CD14-positive monocyte (primary cell): ENCODE measurements around the gene NDUFAF2. TPM values are rescaled to one million over a fixed set of nuclear protein-coding genes. Genes with fewer than 3 reads are reported as not detected.

Source experiments
- DNase-seq, 3 donors: peaks; one replicate each; pipeline ENCODE4 v3.0.0-alpha.2; 2011 to 2022
- H2AFZ ChIP-seq: 2 replicates; pipeline ENCODE4 v1.6.0; 2012; ENCODE audit warnings: mild to moderate bottlenecking, low read depth, low read length, inconsistent platforms; ENCODE audit not compliant: insufficient read depth, poor library complexity, severe bottlenecking
- H3K27ac ChIP-seq, 2 donors: 1 replicate in 1 of 2; 2 replicates in 1 of 2; pipeline ENCODE4 v1.5.1; 2012 to 2013; ENCODE audit warnings: low read length in 2 of 2, control low read depth in 1 of 2, inconsistent platforms in 1 of 2, low read depth in 1 of 2, mild to moderate bottlenecking in 1 of 2
- H3K27me3 ChIP-seq, 2 donors: one replicate each; pipeline versions ENCODE4 v1.6.0 to v1.6.1; 2011 to 2013; ENCODE audit warnings: low read length in 2 of 2; ENCODE audit not compliant: control insufficient read depth in 2 of 2, insufficient read depth in 2 of 2
- H3K36me3 ChIP-seq, 2 donors: replicated peaks in 1 of 2; 1 replicate in 1 of 2; 2 replicates in 1 of 2; pipeline versions ENCODE4 v1.5.1 to v1.6.1; 2012 to 2013; ENCODE audit warnings: low read length in 2 of 2, control low read depth in 1 of 2, inconsistent platforms in 1 of 2, mild to moderate bottlenecking in 1 of 2; ENCODE audit not compliant: insufficient read depth in 2 of 2, control insufficient read depth in 1 of 2
- H3K4me1 ChIP-seq, 2 donors: 1 replicate in 1 of 2; 2 replicates in 1 of 2; pipeline versions ENCODE4 v1.5.1 to v1.6.1; 2012 to 2013; ENCODE audit warnings: low read length in 2 of 2, control low read depth in 1 of 2, inconsistent platforms in 1 of 2, mild to moderate bottlenecking in 1 of 2, moderate library complexity in 1 of 2; ENCODE audit not compliant: insufficient read depth in 2 of 2, control insufficient read depth in 1 of 2
- H3K4me2 ChIP-seq: replicated peaks from 2 replicates; pipeline ENCODE3; 2012; ENCODE audit warnings: low read length, moderate library complexity, mild to moderate bottlenecking; ENCODE audit not compliant: poor library complexity, severe bottlenecking; ENCODE audit errors: extremely low read depth
- H3K4me3 ChIP-seq, 3 experiments: fragments of 200-600 bp in 1 of 3; sonication (generic) in 1 of 3; replicated peaks in 1 of 3; 1 replicate in 2 of 3; 2 replicates in 1 of 3; pipeline ENCODE4 v1.5.1; 2011 to 2013; ENCODE audit warnings: low read length in 3 of 3, mild to moderate bottlenecking in 3 of 3, control low read depth in 2 of 3, low read depth in 2 of 3, inconsistent platforms in 1 of 3, moderate library complexity in 1 of 3
- H3K79me2 ChIP-seq: 2 replicates; pipeline ENCODE4 v1.6.0; 2012; ENCODE audit warnings: mild to moderate bottlenecking, control low read depth, inconsistent platforms, low read length, moderate library complexity; ENCODE audit not compliant: insufficient read depth
- H3K9ac ChIP-seq: 2 replicates; pipeline ENCODE4 v1.6.0; 2017; ENCODE audit warnings: low read length, mild to moderate bottlenecking; ENCODE audit not compliant: insufficient read depth, poor library complexity, severe bottlenecking
- H3K9me3 ChIP-seq, 2 donors: replicated peaks in 1 of 2; 1 replicate in 1 of 2; 2 replicates in 1 of 2; pipeline versions ENCODE4 v1.5.1 to v1.6.1; 2012 to 2013; ENCODE audit warnings: low read length in 2 of 2, control low read depth in 1 of 2; ENCODE audit not compliant: control insufficient read depth in 1 of 2, insufficient read depth in 1 of 2
- H4K20me1 ChIP-seq: 2 replicates; pipeline ENCODE4 v1.6.0; 2012; ENCODE audit warnings: mild to moderate bottlenecking, low read length, control low read depth, moderate library complexity; ENCODE audit not compliant: insufficient read depth
- H3K27ac Mint-ChIP-seq, 7 donors: one replicate each; pipeline ENCODE4 v1.8.0; 2020; ENCODE audit warnings: mild to moderate bottlenecking in 7 of 7, mixed read lengths in 7 of 7, moderate library complexity in 6 of 7, inconsistent platforms in 2 of 7
- H3K27me3 Mint-ChIP-seq, 3 donors: one replicate each; pipeline ENCODE4 v1.8.0; 2021 to 2022; ENCODE audit warnings: low read depth in 3 of 3, mild to moderate bottlenecking in 3 of 3, mixed read lengths in 3 of 3, moderate library complexity in 3 of 3, inconsistent platforms in 1 of 3
- H3K36me3 Mint-ChIP-seq, 2 donors: one replicate each; pipeline ENCODE4 v1.8.0; 2020; ENCODE audit warnings: mixed read lengths in 2 of 2, inconsistent platforms in 1 of 2, mild to moderate bottlenecking in 1 of 2
- H3K4me1 Mint-ChIP-seq: one replicate; pipeline ENCODE4 v1.8.0; 2020; ENCODE audit warnings: mild to moderate bottlenecking, mixed read lengths
- H3K4me3 Mint-ChIP-seq, 2 donors: one replicate each; pipeline ENCODE4 v1.8.0; 2020; ENCODE audit warnings: mild to moderate bottlenecking in 2 of 2, mixed read lengths in 2 of 2, moderate library complexity in 1 of 2
- H3K9me3 Mint-ChIP-seq, 7 donors: one replicate each; pipeline ENCODE4 v1.8.0; 2020 to 2022; ENCODE audit warnings: mixed read lengths in 7 of 7, mild to moderate bottlenecking in 6 of 7, moderate library complexity in 6 of 7, inconsistent platforms in 2 of 7
- CTCF ChIP-seq: fragments of 200-600 bp; IDR thresholded peaks from one replicate; pipeline ENCODE4 v1.8.0; 2022; ENCODE audit warnings: antibody characterized with exemption, mild to moderate bottlenecking
- whole genome bisulfite sequencing: methylation state at CpG from one replicate; pipeline ENCODE4 v1.1.5; 2013; ENCODE audit warnings: missing lambda C conversion rate; ENCODE audit not compliant: insufficient coverage; 5-methylcytosine and 5-hydroxymethylcytosine counted together
- intact Hi-C, 2 donors: fragments of 100-400 bp; cut with micrococcal nuclease; formaldehyde crosslinking; loops; one replicate each; pipeline versions ENCODE4 v1.15.0 to v1.15.1; 2023
- polyA plus RNA-seq, 3 donors: library from polyadenylated mRNA; depleted of rRNA in 1 of 3; unstranded in 2 of 3; stranded (reverse) in 1 of 3; fragments of 300-500 nt in 2 of 3; fragments of >200 nt in 1 of 3; fragmentation: Illumina TruSeq in 2 of 3; gene quantifications; 1 replicate in 2 of 3; 2 replicates in 1 of 3; pipeline ENCODE4 v1.2.3, GENCODE V29; 2012 to 2021

NDUFAF2 gene
- polyA plus RNA-seq, 3 donors = 5.9 to 29.5 (median 25.0) TPM

GRCh38 chr5:61137835-61138234, 192.8 kb downstream of the NDUFAF2 start:
- TF ChIP-seq CTCF = no peak
- Mint-ChIP-seq H3K4me3 (no peak overlapping the region), H3K9me3 (peaks cover 0 to 2% (median 0%) of the 10 kb centered on the region in 7 donors), H3K27ac (no peak overlapping the region), H3K27me3 (no peaks in the 10 kb centered on the region), H3K36me3 (peaks cover 0 to 3% of the 10 kb centered on the region in 2 donors), H3K4me1 (peaks cover 6% of the 10 kb centered on the region)
- H3K27ac ChIP-seq = no peak overlapping the region
- H3K9me3 ChIP-seq = no peaks in the 10 kb centered on the region
- intact Hi-C loops = no loop called here
- H3K4me1 ChIP-seq = no peaks in the 10 kb centered on the region
- WGBS = 91% methylated on average over 1 of the region's 1 CpG
- no peak for DNase-seq
- no peaks in the 10 kb centered on the region for H3K36me3 ChIP-seq
- H3K9ac ChIP-seq = no peak overlapping the region
- H3K27me3 ChIP-seq = no peaks in the 10 kb centered on the region
- no peak overlapping the region for H3K4me3 ChIP-seq
- no peak overlapping the region for H3K4me2 ChIP-seq
- no peak overlapping the region for H2AFZ ChIP-seq
- H3K79me2 ChIP-seq = no peaks in the 10 kb centered on the region
- H4K20me1 ChIP-seq = no peaks in the 10 kb centered on the region

- Histone ChIP-seq H3K9me3 (no peaks in the 10 kb centered on the region), H3K27me3 (no peaks in the 10 kb centered on the region), H3K4me3 (no peak overlapping the region), H3K4me2 (no peak overlapping the region), H3K4me1 (no peaks in the 10 kb centered on the region), H3K79me2 (no peaks in the 10 kb centered on the region), H4K20me1 (no peaks in the 10 kb centered on the region), H3K9ac (no peak overlapping the region), H3K36me3 (no peaks in the 10 kb centered on the region), H2AFZ (no peak overlapping the region), H3K27ac (no peak overlapping the region)
- DNase-seq = no peak
- H3K27me3 Mint-ChIP-seq = no peaks in the 10 kb centered on the region
- peaks cover 6% of the 10 kb centered on the region for H3K4me1 Mint-ChIP-seq
- TF ChIP-seq CTCF = no peak
- no peaks in the 10 kb centered on the region for H3K36me3 Mint-ChIP-seq
- H3K9me3 Mint-ChIP-seq = no peaks in the 10 kb centered on the region
- intact Hi-C loops = no loop called here
- H3K4me3 Mint-ChIP-seq = no peak overlapping the region
- H3K27ac Mint-ChIP-seq = no peak overlapping the region
- 100% methylated on average over 3 of the region's 5 CpGs for WGBS
Observed at GRCh38 chr5:61139094-61139873, 194.3 kb downstream of the NDUFAF2 start.
